ENCODE data around the gene EEF2.
"Not testable (repeated sequence)": the region's sequence is repeated elsewhere in the genome, so short reads cannot be mapped to it uniquely, and the experiment has no call there.

EEF2 gene

DNA sequence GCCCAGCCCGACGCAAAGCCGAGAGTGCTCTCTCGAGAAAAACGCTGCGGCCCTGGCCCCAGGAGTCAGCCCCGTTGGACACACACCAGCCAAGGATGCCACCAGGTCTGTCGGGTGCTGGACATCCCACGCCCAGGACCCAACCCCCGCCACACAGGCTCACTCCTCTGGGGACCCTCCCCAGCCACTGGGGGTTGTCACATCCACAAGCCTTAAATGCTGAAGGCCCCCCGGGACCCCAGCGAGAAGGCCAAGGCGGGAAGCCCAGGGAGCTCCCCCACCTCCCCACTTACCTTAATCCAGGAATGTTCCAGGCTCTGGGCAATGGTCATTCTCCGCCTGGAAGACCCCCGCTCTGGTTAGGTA lies 25.5 kb downstream of the EEF2 start:
- TF ChIP-seq POLR2A (IDR thresholded peaks at IDR 0.05; ENCODE audit: low read length) (no peak), GATA1 (IDR thresholded peaks at IDR 0.05; ENCODE audit: low read depth, low read length) (no peak)
- no peak for DNase-seq

DNA sequence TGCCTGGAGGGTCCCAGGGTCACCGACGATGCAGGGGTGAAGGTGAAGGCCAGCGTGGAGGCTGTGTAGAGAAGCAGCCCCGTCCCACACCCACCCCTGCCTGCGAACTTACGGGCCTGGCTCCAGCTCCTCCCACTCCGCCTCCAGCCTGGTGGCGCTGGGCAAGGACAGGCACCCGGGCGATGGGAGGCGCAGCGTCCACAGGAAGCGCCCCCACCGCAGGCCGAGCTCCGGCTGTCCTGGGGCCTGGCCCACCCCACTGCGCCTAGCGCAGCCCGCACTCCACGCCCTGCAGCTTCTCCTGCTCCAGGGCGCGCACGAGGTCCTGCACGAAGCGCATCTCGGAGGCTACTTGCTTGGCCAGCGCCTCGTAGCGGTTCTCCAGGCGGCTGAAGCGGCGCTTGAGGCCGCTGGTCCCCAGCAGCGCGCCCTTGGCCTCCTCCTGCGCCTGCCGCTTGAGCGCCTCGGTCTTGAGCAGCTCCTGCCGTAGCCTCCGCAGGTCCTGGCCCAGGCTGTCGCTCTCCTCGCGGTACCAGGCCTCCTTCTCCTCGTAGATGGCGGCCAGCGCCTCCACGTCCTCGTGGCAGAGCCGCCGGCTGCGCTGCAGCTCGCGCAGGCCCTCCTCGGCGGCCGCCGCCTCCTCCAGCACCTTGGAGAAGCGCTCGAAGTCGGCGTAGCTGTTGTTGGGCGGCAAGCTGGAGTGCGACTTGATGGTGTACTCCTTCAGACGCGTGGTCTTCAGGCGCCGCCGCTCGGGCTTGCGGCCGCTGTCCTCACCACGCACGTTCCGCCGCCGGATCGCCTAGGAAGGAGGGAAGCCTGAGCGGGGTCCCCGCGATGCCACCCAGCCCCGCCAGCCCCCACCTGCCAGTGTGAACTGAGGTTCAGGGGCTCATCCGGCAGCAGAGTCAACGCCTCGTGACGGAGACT lies 26.2 kb downstream of the EEF2 start:
- no peak for TF ChIP-seq POLR2A (IDR thresholded peaks at IDR 0.05; ENCODE audit: low read length)
- no peak for TF ChIP-seq GATA1 (IDR thresholded peaks at IDR 0.05; ENCODE audit: low read depth, low read length)
- no peak for DNase-seq

DNA sequence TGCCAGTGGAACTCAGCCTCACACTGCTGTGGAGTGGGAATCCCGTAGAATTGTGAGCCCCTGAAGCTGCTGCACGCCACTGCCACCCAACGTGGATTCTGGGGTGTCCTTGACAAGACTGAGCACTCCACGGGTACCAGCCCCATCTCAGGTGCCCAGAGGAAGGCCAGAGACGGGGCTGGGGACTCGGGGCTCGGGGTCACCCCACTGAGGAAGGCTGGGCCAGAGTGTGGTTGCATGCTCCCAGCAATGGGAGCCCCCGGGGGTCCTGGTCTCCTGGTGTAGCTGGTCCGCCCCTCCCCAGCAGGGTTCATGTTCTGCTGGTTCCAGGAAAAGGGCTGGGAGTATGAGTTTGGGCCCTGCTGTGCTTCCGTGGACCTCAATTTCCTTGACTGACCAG lies 29.6 kb downstream of the EEF2 start:
- no peak for DNase-seq
- TF ChIP-seq GATA1 (IDR thresholded peaks at IDR 0.05; ENCODE audit: low read depth, low read length) (no peak), POLR2A (IDR thresholded peaks at IDR 0.05; ENCODE audit: low read length) (no peak)

DNA sequence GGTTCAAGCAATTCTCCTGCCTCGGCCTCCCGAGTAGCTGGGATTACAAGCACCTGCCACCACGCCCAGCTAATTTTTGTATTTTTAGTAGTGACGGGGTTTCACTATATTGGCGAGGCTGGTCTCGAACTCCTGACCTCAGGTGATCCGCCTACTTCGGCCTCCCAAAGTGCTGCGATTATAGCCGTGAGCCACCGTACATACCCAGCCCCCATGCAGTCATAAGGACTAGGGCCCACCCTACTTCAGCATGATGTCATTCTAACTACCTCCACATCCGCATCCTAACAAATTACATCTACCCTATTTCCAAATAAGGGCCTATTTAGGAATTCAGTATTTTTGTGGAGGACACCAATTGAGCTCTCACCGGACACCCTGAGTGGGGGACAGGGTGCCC lies 30.0 kb downstream of the EEF2 start:
- not testable (repeated sequence) for DNase-seq

DNA sequence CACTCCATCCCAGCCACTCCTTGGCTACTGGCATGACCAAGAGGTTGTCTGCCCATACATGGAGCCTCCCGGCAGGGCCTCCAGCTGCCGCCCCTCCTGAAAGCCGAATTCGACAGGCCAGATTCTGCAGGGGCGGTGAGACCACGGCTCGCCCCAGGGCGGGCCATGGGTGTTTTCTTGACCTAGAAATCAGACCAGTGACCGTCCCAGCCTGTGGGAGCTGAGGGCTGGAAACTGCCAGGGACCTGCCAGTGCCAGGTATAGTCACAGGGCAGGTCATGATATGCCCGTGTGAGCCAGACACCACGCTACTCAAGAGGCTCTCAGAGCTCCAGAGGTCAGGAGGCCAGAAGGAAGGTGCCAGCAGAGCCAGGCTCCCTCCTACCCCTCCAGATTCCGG lies 31.2 kb downstream of the EEF2 start:
- no peak for DNase-seq
- TF ChIP-seq GATA1 (IDR thresholded peaks at IDR 0.05; ENCODE audit: low read depth, low read length) (no peak), POLR2A (IDR thresholded peaks at IDR 0.05; ENCODE audit: low read length) (no peak)

DNA sequence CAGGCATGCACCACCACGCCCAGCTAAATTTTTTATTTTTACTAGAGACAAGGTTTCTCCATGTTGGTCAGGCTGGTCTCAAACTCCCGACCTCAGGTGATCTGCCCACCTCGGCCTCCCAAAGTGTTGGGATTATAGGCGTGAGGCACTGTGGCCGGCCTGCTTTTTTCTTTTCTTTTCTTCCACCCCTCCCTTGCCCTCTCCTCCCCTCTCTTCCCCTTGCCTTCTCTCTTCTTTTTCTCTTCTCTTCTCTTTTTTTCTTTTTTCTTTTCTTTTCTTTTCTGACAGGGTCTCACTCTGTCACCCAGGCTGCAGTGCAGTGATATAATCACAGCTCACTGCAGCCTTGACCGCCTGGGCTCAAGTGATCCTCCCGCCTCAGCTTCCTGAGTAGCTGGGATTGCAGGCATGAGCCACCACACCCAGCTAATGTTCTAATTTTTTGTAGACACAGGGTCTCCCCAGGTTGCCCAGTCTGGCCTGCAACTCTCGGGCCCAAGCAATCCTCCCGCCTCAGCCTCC lies 32.4 kb downstream of the EEF2 start:
- DNase-seq = not testable (repeated sequence)

DNA sequence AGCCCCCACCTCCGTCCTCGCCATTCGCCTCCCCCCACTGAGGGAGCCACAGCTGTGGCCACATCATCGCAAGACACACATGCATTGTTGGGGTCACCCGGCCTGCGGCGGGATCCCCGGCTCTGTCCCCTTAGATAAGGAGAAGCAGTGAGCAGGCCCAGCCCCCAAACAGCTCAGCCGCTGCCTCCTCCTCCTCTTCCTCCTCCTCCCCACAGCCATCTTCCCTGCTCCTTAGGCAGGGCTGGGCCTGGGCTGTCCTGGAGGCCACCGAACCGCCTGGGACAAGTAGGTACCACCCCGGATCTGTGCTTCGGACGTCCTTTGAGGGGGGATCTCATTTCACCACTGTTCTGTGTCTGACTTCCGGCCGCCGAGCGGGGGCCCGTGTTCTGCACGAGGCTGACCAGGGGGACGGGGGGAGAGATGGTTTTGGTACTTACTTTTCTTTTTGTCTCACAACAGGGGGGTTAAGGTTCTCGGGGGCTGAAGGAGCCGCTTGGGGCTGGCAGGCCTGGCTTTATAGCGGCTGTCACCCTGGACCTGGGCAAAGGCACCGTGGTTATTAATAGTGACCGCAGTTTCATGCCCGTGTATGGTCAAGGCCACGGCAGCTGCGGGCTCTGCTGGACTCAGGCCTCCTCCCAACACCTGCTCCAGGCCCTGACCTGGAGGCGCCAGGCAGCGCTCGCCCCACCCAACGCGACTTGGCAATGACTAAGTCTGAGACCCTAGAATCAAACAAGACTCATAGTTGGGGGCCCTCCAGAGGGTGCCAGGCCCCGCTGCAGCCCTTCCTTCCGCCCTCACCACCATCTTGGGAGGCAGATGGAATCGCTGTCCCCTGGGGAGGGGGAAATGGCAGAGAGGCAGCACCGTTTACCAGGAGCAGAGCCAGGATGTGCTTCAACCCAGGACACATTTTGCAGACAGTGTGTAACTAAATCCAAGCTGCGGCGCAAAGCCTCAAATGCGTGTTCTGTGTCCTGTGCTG lies 34.1 kb downstream of the EEF2 start:
- DNase-seq = peak; percentile 77 to 88
- TF ChIP-seq GATA1 (IDR thresholded peaks at IDR 0.05; ENCODE audit: low read depth, low read length) = no peak
- peak; percentile 32 for TF ChIP-seq POLR2A (IDR thresholded peaks at IDR 0.05; ENCODE audit: low read length)

DNA sequence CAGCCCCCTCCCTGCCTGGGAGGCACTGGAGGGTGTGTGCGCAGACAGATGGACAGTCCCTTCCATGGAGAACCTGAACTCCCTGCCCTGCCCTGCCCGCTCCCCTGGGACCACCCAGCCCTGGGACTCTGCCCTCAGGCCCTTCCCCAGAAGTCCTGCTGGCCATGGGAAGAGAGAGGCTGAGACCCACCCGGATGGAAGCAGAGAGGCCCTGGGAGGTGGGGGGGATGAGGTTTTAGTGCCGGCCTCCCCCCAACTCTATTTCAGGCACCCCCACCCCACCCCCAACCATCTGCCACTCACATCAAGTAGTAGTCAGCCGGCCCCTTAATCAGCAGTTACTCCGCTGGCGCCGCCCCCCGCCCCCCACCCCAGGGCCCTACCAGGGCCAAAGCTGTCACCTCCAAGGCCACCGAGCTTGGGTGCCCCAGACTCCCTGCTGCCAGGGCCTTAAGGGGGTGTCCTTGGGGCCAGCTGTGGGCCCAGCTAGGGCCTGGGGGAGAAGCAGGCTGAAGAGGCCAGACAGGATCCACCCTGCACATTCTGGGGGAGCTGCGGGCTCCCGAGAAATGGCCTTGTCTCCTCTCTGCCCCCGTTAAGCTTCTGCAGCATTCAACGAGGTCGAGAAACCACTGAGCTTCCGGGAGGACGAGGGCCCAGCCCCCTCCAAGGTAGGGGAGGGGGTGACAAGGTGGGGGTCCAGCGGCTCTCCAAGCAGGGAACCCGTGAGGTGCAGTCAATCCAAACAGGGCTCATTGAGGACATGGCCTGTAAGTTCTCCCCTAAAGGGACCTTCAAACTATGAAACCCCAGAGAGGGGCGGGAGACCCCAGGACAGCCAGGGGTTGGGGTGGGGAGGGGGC lies 35.0 kb downstream of the EEF2 start:
- DNase-seq = no peak
- TF ChIP-seq GATA1 (IDR thresholded peaks at IDR 0.05; ENCODE audit: low read depth, low read length) = no peak
- TF ChIP-seq POLR2A (IDR thresholded peaks at IDR 0.05; ENCODE audit: low read length) = no peak

DNA sequence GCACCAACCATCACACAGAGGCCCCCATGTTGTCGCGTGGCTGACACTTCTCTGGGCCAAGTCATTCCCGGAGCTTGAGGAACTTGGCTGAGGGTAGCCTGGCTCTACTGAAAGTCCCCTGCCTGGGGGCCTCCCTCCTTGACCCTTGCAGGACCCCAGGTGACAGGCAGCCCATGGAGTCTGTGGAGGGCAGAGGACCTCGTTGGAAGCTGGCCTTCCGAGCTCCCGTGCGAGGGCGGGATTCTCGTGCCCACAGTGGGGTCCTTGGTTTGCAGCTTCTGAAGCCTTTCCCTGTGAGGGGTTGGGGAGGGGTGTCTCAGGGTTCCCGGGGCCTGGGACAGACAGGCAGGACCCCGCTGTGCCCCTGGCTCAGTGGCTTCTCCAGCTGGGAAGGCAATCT lies 36.0 kb downstream of the EEF2 start:
- no peak for DNase-seq
- no peak for TF ChIP-seq GATA1 (IDR thresholded peaks at IDR 0.05; ENCODE audit: low read depth, low read length)

DNA sequence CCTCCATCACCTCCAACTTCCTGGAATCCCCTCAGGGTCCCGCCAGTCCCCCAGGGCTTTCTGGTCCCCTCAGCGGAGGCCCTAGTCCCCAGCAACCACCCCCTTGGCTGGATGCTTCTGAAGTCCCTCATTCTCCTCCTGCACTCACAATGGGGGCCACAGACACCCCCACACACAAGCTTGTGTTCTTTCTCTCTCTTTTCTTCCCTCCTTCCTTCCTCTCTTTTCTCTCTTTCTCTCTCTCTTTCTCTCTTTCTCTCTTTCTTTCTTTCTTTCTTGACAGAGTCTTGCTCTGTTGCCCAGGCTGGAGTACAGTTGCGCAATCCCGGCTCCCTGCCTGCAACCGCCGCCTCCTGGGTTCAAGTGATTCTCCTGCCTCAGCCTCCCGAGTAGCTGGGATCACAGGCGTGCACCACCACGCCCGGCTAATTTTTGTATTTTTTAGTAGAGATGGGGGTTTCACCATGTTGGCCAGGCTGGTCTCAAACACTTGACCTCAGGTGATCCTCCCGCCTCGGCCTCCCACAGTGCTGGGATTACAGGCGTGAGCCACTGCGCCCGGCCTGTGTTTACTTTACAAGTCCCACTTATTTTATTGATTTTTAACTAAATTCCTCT lies 37.8 kb downstream of the EEF2 start:
- not testable (repeated sequence) for DNase-seq

DNA sequence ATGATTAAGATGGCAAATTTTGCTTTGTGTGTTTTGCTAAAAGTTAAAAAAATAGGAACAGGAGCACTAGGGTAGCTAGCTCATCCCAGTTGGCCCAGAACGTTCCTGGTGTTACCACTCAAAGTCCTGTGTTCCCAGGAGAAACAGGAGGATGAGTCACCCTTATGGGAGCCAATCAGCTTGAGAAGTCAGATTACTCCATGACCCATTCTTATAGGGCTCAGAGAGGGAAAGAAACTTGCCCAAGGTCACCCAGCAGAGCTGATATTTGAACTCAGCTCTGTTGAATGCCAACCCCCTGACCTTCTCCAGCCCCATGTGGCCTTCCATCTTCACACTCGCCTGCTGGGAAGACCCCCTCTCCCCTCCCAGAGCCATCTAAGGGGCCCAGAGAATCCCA lies 39.4 kb downstream of the EEF2 start:
- no peak for TF ChIP-seq POLR2A (IDR thresholded peaks at IDR 0.05; ENCODE audit: low read length)
- TF ChIP-seq GATA1 (IDR thresholded peaks at IDR 0.05; ENCODE audit: low read depth, low read length) = no peak
- DNase-seq = no peak

DNA sequence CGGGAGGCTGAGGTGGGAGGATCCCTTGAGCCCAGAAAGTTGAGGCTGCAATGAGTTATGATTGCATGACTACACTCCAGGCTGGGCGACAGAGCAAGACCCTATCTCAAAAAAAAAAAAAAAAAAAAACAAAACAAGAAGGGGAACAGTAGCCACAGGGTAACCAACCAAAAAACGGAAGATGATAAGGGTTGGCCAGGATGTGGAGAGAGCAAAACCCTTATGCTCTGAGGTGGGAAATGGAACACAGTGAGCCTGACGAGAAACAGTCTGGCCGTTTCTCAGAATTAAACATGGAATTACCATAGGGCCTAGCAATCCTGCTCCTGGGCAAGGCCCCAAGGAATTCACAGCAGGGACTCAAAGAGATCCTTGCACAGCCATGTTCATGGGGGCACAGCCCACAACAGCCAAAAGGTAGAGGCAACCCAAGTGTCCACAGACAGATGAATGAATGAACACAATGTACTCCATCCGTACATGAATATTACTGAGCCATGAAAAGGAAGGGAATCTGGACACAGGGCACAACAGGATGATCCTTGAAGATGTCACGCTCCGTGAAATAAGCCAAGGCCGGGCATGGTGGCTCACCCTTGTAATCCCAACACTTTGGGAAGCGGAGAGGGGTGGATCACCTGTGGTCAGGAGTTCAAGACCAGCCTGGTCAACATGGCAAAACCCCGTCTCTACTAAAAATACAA lies 41.1 kb downstream of the EEF2 start:
- DNase-seq = no peak
- no peak for TF ChIP-seq GATA1 (IDR thresholded peaks at IDR 0.05; ENCODE audit: low read depth, low read length)
- TF ChIP-seq POLR2A (IDR thresholded peaks at IDR 0.05; ENCODE audit: low read length) = no peak

Measured in erythroblast (primary cell).